ENCODE results near the gene CDH3. TPM values are rescaled to one million over a fixed set of nuclear protein-coding genes. Genes with fewer than 3 reads are reported as not detected.

CDH3 gene
- polyA plus RNA-seq (ENCODE audit: insufficient read length in 12 of 12), result 10 to 100 TPM in 2 of 12 donors, 1 to 10 TPM in 4, under 1 TPM in 5, not detected in 1; 0.44 to 80.2 (median 1.1) TPM
- long read RNA-seq, donor 1, partial matches to known transcripts, result 0 of 1 reads
- long read RNA-seq, donor 1, other reads (novel, unspliced or antisense), result 0 of 1 reads
- long read RNA-seq, donor 2, result 0 reads
- long read RNA-seq, donor 3, result 0 reads
- long read RNA-seq, donor 4, result 0 reads
- long read RNA-seq, donor 5, result 0 reads
- long read RNA-seq, donor 6, result 0 reads
- long read RNA-seq, donor 7, result 0 reads
- long read RNA-seq, donor 8, result 0 reads
- long read RNA-seq, donor 9, result 0 reads
- long read RNA-seq, donor 10, result 0 reads
- long read RNA-seq, donor 11, result 0 reads

GRCh38 chr16:68644715-68645493 is at the start of gene CDH3:
TSS of gene CDH3 (plus strand) at chr16:68645310. CDS start at chr16:68645380, 70 bp downstream.
- no peak for DNase-seq

- DNase-seq, result no peak
These were observed 48.8 kb upstream of the CDH3 start for GRCh38 chr16:68596266-68596665.

GRCh38 chr16:68599586-68599985 is 45.5 kb upstream of the CDH3 start:
- DNase-seq, result no peak

GRCh38 chr16:68605746-68606145 is 39.4 kb upstream of the CDH3 start:
- DNase-seq, result no peak

GRCh38 chr16:68607443-68607842 is 37.7 kb upstream of the CDH3 start:
- DNase-seq, result no peak

- no peak for DNase-seq
These were observed 36.8 kb upstream of the CDH3 start for GRCh38 chr16:68608330-68608729.

GRCh38 chr16:68612996-68613395 is 32.1 kb upstream of the CDH3 start:
- no peak for DNase-seq

- DNase-seq, result no peak
These were observed 27.4 kb upstream of the CDH3 start for GRCh38 chr16:68617734-68618133.

GRCh38 chr16:68626557-68626956 is 18.6 kb upstream of the CDH3 start:
- DNase-seq, result no peak

- DNase-seq, result no peak
These were observed 17.1 kb upstream of the CDH3 start for GRCh38 chr16:68627951-68628425.

- DNase-seq, result no peak
These were observed 15.7 kb upstream of the CDH3 start for GRCh38 chr16:68629351-68629910.

GRCh38 chr16:68636064-68636560 is 9.0 kb upstream of the CDH3 start:
- DNase-seq, result no peak

GRCh38 chr16:68636818-68637217 is 8.3 kb upstream of the CDH3 start:
- DNase-seq, result no peak

GRCh38 chr16:68640972-68641371 is 4.1 kb upstream of the CDH3 start:
- DNase-seq, result no peak

- no peak for DNase-seq
These were observed 3.1 kb upstream of the CDH3 start for GRCh38 chr16:68642047-68642435.

GRCh38 chr16:68642436-68643101 is 2.5 kb upstream of the CDH3 start:
- no peak for DNase-seq

GRCh38 chr16:68643227-68643626 is 1.9 kb upstream of the CDH3 start:
- DNase-seq, result no peak

- no peak for DNase-seq
These were observed 1.3 kb upstream of the CDH3 start for GRCh38 chr16:68643847-68644246.

GRCh38 chr16:68644296-68644695 is 814 bp upstream of the CDH3 start:
- no peak for DNase-seq

GRCh38 chr16:68645494-68646388 is 631 bp downstream of the CDH3 start:
- no peak for DNase-seq
